ENCODE results near the gene PSPH. TPM values are rescaled to one million over a fixed set of nuclear protein-coding genes. Genes with fewer than 3 reads are reported as not detected.

PSPH gene
- total and polyA plus RNA-seq, 10 of the 15 experiments (the other 5 are each of a cell fraction or from before 2014, with no cell fraction given), result 5.2 to 36.4 (median 23.9) TPM

GRCh38 chr7:56051339-56052191, at the start of gene PSPH, which contains the start of gene CCT6A (continued):
- peak; percentile 94 for TF ChIP-seq NKRF (conservative IDR thresholded peaks at IDR 0.05)
- peak; percentile 90 for TF ChIP-seq SMAD5 (IDR thresholded peaks at IDR 0.05; ENCODE audit: low read depth)
- TF ChIP-seq NR2F1 (conservative IDR thresholded peaks at IDR 0.05), result peak; percentile 21; the same call in 1 of the 2 replicates
- 0 out of 2 replicates have a peak, but pooled peaks have one; percentile 15 for TF ChIP-seq TCF3 (IDR thresholded peaks at IDR 0.05; ENCODE audit: borderline replicate concordance, insufficient read depth, low read depth, low read length)
- no peak for TF ChIP-seq USF2 (IDR thresholded peaks at IDR 0.05; ENCODE audit: borderline replicate concordance, low read depth, low read length)
- TF ChIP-seq POU2F2 (IDR thresholded peaks at IDR 0.05; ENCODE audit: borderline replicate concordance, low read depth, low read length), result no peak
- TF ChIP-seq YBX1 (IDR thresholded peaks at IDR 0.05), result no peak
- TF ChIP-seq MXI1 (IDR thresholded peaks at IDR 0.05; ENCODE audit: low read depth, low read length), result peak; percentile 90
- TF ChIP-seq POLR2A (IDR thresholded peaks at IDR 0.05; ENCODE audit: low read depth, low read length), result peak; percentile 91
- peak; percentile 91 for TF ChIP-seq CHD2 (IDR thresholded peaks at IDR 0.05; ENCODE audit: borderline replicate concordance, low read depth, low read length)
- no peak for TF ChIP-seq ESRRA (IDR thresholded peaks at IDR 0.05; ENCODE audit: low read length)
- peak; percentile 65; the same call in 1 of the 2 replicates for TF ChIP-seq DPF2 (IDR thresholded peaks at IDR 0.05)
- no peak for TF ChIP-seq RAD51 (IDR thresholded peaks at IDR 0.05)
- no peak for TF ChIP-seq SREBF2 (IDR thresholded peaks at IDR 0.05; ENCODE audit: low read length)
- no peak for TF ChIP-seq SRF (IDR thresholded peaks at IDR 0.05; ENCODE audit: low read depth in 2 of 2, low read length in 2 of 2)
- peak; percentile 99 for TF ChIP-seq IKZF2 (IDR thresholded peaks at IDR 0.05)
- TF ChIP-seq SIX5 (IDR thresholded peaks at IDR 0.05; ENCODE audit: low read depth, low read length, severe bottlenecking), result no peak
- no peak for TF ChIP-seq KDM1A (IDR thresholded peaks at IDR 0.05; ENCODE audit: borderline replicate concordance)
- TF ChIP-seq ELK1 (IDR thresholded peaks at IDR 0.05; ENCODE audit: low read depth, low read length), result no peak
- TF ChIP-seq RUNX3 (IDR thresholded peaks at IDR 0.05; ENCODE audit: low read length), result peak; percentile 55; the same call in 1 of the 2 replicates
- TF ChIP-seq JUND (IDR thresholded peaks at IDR 0.05; ENCODE audit: low read depth, low read length), result 0 out of 2 replicates have a peak, but pooled peaks have one; percentile 8
- peak; percentile 23; the same call in 1 of the 2 replicates for TF ChIP-seq PKNOX1 (IDR thresholded peaks at IDR 0.05)
- peak; percentile 90 for TF ChIP-seq POLR2AphosphoS5 (IDR thresholded peaks at IDR 0.05; ENCODE audit: low read length)
- no peak for TF ChIP-seq SUPT20H (IDR thresholded peaks at IDR 0.05; ENCODE audit: borderline replicate concordance, control insufficient read depth, low read depth, low read length)
- TF ChIP-seq RB1 (IDR thresholded peaks at IDR 0.05; ENCODE audit: borderline replicate concordance), result peak; percentile 71; the same call in 1 of the 2 replicates
- peak; percentile 78 for TF ChIP-seq CREM (IDR thresholded peaks at IDR 0.05; ENCODE audit: low read depth)
- TF ChIP-seq TCF12 (IDR thresholded peaks at IDR 0.05; ENCODE audit: low read depth, low read length), result peak; percentile 27; the same call in 1 of the 2 replicates

Measured in GM12878 (cell line).